ENCODE measurements around the gene ASCC3. TPM values are rescaled to one million over a fixed set of nuclear protein-coding genes. Genes with fewer than 3 reads are reported as not detected.

The ASCC3 gene
- total and polyA plus RNA-seq, 2 of the 4 experiments (the other 2 are of a cell fraction): 25.8 to 104 TPM

DNA sequence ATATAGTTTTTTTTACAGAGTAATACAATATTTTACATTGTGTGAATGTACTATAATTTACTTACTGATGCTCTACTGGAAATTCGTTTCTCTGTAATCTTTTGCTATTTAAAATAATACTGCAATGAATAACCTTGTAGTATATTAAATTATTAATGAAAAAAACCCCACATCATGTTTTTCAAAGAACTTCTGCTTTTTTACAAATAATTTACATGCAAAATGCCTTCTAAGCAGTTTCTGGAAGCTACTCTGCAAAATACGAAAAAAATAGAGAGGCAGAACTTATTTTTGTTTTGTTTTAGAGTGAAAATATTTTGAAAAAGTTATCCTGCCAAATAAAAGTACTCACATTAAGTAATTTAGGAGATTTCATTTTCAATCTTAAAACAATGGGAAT lies 250.6 kb downstream of the ASCC3 start:
- TF ChIP-seq MXI1 (IDR thresholded peaks at IDR 0.05; ENCODE audit: borderline replicate concordance, low read depth, low read length): no peak
- no peak for TF ChIP-seq RCOR1 (IDR thresholded peaks at IDR 0.05; ENCODE audit: insufficient replicate concordance, low read length)
- no peak for TF ChIP-seq CTCF (conservative IDR thresholded peaks at IDR 0.05; ENCODE audit: low read depth, low read length)
- TF ChIP-seq CHD1 (IDR thresholded peaks at IDR 0.05; ENCODE audit: low read depth, low read length): no peak
- no peak for TF ChIP-seq RAD21 (IDR thresholded peaks at IDR 0.05; ENCODE audit: low read length)
- TF ChIP-seq RFX5 (IDR thresholded peaks at IDR 0.05; ENCODE audit: low read depth, low read length): no peak
- TF ChIP-seq, protein P1, sequence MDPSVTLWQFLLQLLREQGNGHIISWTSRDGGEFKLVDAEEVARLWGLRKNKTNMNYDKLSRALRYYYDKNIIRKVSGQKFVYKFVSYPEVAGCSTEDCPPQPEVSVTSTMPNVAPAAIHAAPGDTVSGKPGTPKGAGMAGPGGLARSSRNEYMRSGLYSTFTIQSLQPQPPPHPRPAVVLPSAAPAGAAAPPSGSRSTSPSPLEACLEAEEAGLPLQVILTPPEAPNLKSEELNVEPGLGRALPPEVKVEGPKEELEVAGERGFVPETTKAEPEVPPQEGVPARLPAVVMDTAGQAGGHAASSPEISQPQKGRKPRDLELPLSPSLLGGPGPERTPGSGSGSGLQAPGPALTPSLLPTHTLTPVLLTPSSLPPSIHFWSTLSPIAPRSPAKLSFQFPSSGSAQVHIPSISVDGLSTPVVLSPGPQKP (IDR thresholded peaks at IDR 0.05; ENCODE audit: borderline replicate concordance, low read depth, low read length): no peak
- no peak for TF ChIP-seq SMC3 (IDR thresholded peaks at IDR 0.05; ENCODE audit: low read depth, low read length)
- TF ChIP-seq BHLHE40 (IDR thresholded peaks at IDR 0.05; ENCODE audit: low read depth, low read length): no peak
- no peak for TF ChIP-seq CEBPB (IDR thresholded peaks at IDR 0.05; ENCODE audit: low read depth, low read length)
- ATAC-seq (ENCODE audit: low read depth) (no peak), DNase-seq (no peak)
- no peak overlapping the region for H2BK120ac ChIP-seq (ENCODE audit: low read depth, low read length)
- H2AK5ac ChIP-seq (ENCODE audit: low read depth, low read length): no peak overlapping the region
- H3K18ac ChIP-seq (ENCODE audit: low read depth, low read length): no peak overlapping the region
- H3K9ac ChIP-seq (ENCODE audit: low read depth, low read length): no peak overlapping the region
- no CpG with 5 or more reads among the region's 2 CpGs for WGBS, 2 experiments (ENCODE audit: extremely low coverage in 2 of 2, insufficient read length in 1 of 2)
- no peak overlapping the region for H2AFZ ChIP-seq (replicated peaks; ENCODE audit: low read length, poor library complexity)
- H3K36me3 ChIP-seq (ENCODE audit: control insufficient read depth, insufficient read depth, low read length): peaks cover 6% of the 10 kb centered on the region
- H2BK20ac ChIP-seq (ENCODE audit: low read depth, low read length): no peak overlapping the region
- H2BK5ac ChIP-seq (ENCODE audit: low read depth, low read length, poor library complexity, severe bottlenecking): no peak overlapping the region
- H3K4me1 ChIP-seq (ENCODE audit: control insufficient read depth, insufficient read depth, low read length): no peaks in the 10 kb centered on the region
- H3K23ac ChIP-seq (ENCODE audit: low read depth, low read length): no peak overlapping the region
- intact Hi-C loops (cut with micrococcal nuclease) (no loop called here), in situ Hi-C loops (cut with MboI; ENCODE audit: low sequenced_read_pairs) (no loop called here), dilution Hi-C loops (cut with HindIII; ENCODE audit: low sequenced_read_pairs, unreplicated experiment) (loop anchor here (25.0 kb wide), 1 partner anchor 518 kb away; no protein-coding TSS in a partner anchor)
- H4K5ac ChIP-seq (ENCODE audit: low read depth, low read length): no peak overlapping the region
- POLR2A ChIA-PET (ENCODE audit: unreplicated experiment): no interaction called here
- H3K4ac ChIP-seq (ENCODE audit: low read depth, low read length): no peak overlapping the region
- no peak overlapping the region for H2AK9ac ChIP-seq (replicated peaks; ENCODE audit: low read depth, low read length, poor library complexity)
- no peak overlapping the region for H2BK15ac ChIP-seq (ENCODE audit: low read depth, low read length)
- 0 out of 2 replicates have a peak, but pooled peaks cover 2% of the 10 kb centered on the region for H3K9me1 ChIP-seq (ENCODE audit: insufficient read depth, low read length)
- no peak overlapping the region for H3K14ac ChIP-seq (replicated peaks; ENCODE audit: low read depth, low read length)
- H3K27ac ChIP-seq (ENCODE audit: insufficient read depth, low read length): no peak overlapping the region
- no peaks in the 10 kb centered on the region for H3K9me3 ChIP-seq (ENCODE audit: control insufficient read depth, insufficient read depth, low read length)
- CTCF ChIA-PET: interaction anchor here (0.8 kb wide), 1 partner anchor 476 kb away, joined by 5 read pairs; no protein-coding TSS in a partner anchor
- no peak overlapping the region for H3K4me2 ChIP-seq (ENCODE audit: low read depth, low read length)
- H3K79me1 ChIP-seq (ENCODE audit: low read depth in 1 of 2, low read length in 2 of 2): no peaks in the 10 kb centered on the region; a peak in 1 of 4 replicates
- H3K27me3 ChIP-seq (ENCODE audit: control insufficient read depth, insufficient read depth, low read length): no peaks in the 10 kb centered on the region
- H4K20me1 ChIP-seq (ENCODE audit: insufficient read depth, low read length): no peaks in the 10 kb centered on the region
- H4K91ac ChIP-seq (ENCODE audit: insufficient read depth, low read depth, low read length): no peak overlapping the region
- no TSS peak for BruUV-seq (replicated peaks)
- H3K4me3 ChIP-seq (ENCODE audit: insufficient read depth, low read depth, low read length): no peak overlapping the region
- H4K8ac ChIP-seq (ENCODE audit: low read depth in 2 of 2, low read length in 2 of 2): no peak overlapping the region
- H3K56ac ChIP-seq (ENCODE audit: extremely low read depth, insufficient read depth, low read length): no peak overlapping the region
